Cardiac muscle cell (in vitro differentiated cells and primary cell): ENCODE measurements around the gene CFD. TPM values are rescaled to one million over a fixed set of nuclear protein-coding genes. Genes with fewer than 3 reads are reported as not detected.

Source experiments
- DNase-seq, 2 donors: peaks; one replicate each; pipeline versions ENCODE4 v3.0.0 to v3.0.0-alpha.2; 2010 to 2017; ENCODE audit warnings: low read depth in 1 of 2, low spot score in 1 of 2
- H3K27ac ChIP-seq: fragments of 200-600 bp; sonication (generic); 2 replicates; pipeline ENCODE4 v1.5.1; 2016
- H3K27me3 ChIP-seq: fragments of 200-600 bp; sonication (generic); 2 replicates; pipeline ENCODE4 v1.6.0; 2016; ENCODE audit warnings: control low read depth
- H3K36me3 ChIP-seq: fragments of 200-600 bp; sonication (generic); 2 replicates; pipeline ENCODE4 v1.5.1; 2016; ENCODE audit warnings: control low read depth
- H3K4me1 ChIP-seq: fragments of 200-600 bp; sonication (generic); 2 replicates; pipeline ENCODE4 v1.8.1; 2017; ENCODE audit warnings: low read depth, mild to moderate bottlenecking, mixed run types
- H3K4me3 ChIP-seq: fragments of 200-600 bp; sonication (generic); 2 replicates; pipeline ENCODE4 v1.5.1; 2016; ENCODE audit warnings: mild to moderate bottlenecking
- H3K9me3 ChIP-seq: fragments of 200-600 bp; sonication (generic); 2 replicates; pipeline ENCODE4 v1.5.1; 2017; ENCODE audit warnings: low read depth, mild to moderate bottlenecking, control low read depth
- polyA plus RNA-seq: library from polyadenylated mRNA; unstranded; fragments of >200 nt; fragmentation: Nextera tagmentation; extraction: Ambion mirVana; gene quantifications from 2 replicates; pipeline ENCODE4 v1.2.1, GENCODE V29; 2016
- total RNA-seq: library from RNA; depleted of rRNA; stranded (reverse); fragments of >200 nt; gene quantifications from 2 replicates; pipeline ENCODE4 v1.2.3, GENCODE V29; 2016
- TF ChIP-seq, protein P1 (sequence below): IDR thresholded peaks from 2 replicates; pipeline ENCODE4 v1.5.1; 2012; ENCODE audit warnings: low read depth, mild to moderate bottlenecking, low read length

Gene CFD
- total and polyA plus RNA-seq, 2 experiments from 2014 or later = 2.9 to 3.1 TPM

DNA sequence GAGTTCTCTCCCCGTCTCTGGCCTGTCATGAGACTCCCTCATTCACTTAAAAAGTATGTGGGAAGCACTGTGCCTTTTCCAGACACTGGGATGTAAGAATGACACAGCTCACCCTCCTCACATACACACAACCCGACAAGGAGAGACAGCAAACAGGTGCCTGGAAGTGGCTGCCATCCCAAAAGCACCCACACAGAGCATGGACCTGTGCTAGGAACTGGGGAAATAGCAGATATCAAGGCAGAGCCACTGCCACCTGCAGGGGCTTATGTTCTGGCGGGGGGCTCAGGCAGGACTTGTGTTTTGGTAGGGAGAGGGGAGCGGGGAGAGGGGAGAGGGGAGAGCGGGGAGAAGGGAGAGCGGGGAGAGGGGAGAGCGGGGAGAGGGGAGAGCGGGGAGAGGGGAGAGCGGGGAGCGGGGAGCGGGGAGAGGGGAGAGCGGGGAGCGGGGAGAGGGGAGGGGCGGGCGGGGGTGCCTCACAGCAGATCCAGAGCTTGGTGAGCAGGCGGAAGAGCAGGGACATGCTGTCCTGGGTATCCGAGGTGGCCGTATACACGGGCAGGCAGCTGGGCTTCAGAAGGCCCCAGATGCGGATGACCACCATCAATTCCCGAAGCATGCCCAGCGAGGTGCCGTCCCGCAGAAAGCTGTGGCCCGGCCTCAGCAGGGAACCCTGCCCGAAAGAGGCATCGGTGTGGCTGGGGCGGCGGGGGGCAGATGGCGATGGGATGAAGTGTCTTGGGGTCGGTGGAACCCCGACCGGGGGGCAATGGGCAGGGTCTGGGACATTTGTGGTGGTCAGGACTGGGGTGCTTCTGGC is 12.2 kb downstream of the CFD start:
- H3K4me3 ChIP-seq = no peak overlapping the region
- peak; percentile 23 to 56 for DNase-seq
- H3K27me3 ChIP-seq = no peaks in the 10 kb centered on the region
- no peaks in the 10 kb centered on the region for H3K9me3 ChIP-seq
- no peak overlapping the region for H3K27ac ChIP-seq
- peaks cover 10% of the 10 kb centered on the region for H3K36me3 ChIP-seq
- no peaks in the 10 kb centered on the region for H3K4me1 ChIP-seq
- TF ChIP-seq, protein P1, sequence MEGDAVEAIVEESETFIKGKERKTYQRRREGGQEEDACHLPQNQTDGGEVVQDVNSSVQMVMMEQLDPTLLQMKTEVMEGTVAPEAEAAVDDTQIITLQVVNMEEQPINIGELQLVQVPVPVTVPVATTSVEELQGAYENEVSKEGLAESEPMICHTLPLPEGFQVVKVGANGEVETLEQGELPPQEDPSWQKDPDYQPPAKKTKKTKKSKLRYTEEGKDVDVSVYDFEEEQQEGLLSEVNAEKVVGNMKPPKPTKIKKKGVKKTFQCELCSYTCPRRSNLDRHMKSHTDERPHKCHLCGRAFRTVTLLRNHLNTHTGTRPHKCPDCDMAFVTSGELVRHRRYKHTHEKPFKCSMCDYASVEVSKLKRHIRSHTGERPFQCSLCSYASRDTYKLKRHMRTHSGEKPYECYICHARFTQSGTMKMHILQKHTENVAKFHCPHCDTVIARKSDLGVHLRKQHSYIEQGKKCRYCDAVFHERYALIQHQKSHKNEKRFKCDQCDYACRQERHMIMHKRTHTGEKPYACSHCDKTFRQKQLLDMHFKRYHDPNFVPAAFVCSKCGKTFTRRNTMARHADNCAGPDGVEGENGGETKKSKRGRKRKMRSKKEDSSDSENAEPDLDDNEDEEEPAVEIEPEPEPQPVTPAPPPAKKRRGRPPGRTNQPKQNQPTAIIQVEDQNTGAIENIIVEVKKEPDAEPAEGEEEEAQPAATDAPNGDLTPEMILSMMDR = no peak

DNA sequence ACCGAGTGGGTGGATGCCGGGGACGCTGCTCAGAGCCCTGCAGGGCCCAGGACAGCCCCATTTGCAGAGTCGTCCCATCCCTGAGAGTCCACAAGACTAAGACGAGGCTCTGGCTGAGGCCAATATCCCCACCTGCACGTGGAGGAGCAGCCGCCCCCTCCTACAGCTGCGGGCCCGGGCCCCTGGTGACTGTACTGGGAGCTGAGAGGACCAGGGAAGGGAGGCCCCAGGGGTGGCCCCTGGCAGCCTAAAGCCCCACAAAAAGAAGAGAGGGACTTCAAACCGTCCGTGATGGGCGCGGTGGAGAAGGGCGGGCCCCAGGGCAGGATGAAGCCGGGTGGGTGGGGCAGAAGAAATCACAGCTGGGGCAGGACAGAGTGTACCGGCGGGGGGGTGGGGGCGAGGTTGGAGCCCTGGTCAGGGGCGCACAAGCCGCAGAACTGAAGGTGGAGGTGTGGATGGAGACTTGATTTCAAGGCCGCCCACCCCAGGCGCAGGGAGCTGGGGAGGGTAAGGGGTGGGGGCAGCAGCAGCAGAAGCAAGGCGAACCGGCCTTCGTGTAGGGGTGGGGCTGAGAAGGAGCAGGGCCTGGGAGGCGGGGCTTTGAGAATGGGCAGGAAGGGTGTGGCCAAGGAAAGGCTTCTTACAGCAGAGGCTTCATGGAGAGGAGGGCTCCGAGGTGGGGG is 12.9 kb downstream of the CFD start:
- no peaks in the 10 kb centered on the region for H3K9me3 ChIP-seq
- no peak overlapping the region for H3K27ac ChIP-seq
- DNase-seq = peak; percentile 53 to 89
- H3K36me3 ChIP-seq = peaks cover 10% of the 10 kb centered on the region
- no peaks in the 10 kb centered on the region for H3K4me1 ChIP-seq
- H3K27me3 ChIP-seq = no peaks in the 10 kb centered on the region
- H3K4me3 ChIP-seq = no peak overlapping the region
- TF ChIP-seq, protein P1 = no peak

DNA sequence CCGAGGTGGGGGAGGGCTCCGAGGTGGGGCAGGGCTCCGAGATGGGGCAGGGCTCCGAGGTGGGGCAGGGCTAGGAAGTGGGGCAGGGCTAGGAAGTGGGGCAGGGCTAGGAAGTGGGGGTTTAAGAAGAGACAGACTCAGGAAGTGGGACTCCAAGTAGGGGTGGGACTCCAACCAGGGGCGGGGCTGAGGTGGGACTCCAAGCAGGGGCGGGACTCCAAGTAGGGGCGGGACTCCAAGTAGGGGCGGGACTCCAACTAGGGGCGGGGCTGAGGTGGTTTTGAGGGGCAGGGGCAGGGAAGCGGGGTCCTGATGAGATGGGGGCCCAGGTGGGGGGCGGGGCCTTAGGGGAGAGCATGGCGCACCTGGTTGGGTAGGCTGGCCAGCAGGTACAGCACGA is 13.6 kb downstream of the CFD start:
- Histone ChIP-seq H3K4me1 (no peaks in the 10 kb centered on the region), H3K36me3 (peaks cover 4% of the 10 kb centered on the region), H3K4me3 (no peak overlapping the region), H3K9me3 (no peaks in the 10 kb centered on the region), H3K27me3 (no peaks in the 10 kb centered on the region), H3K27ac (no peak overlapping the region)
- TF ChIP-seq, protein P1 = no peak
- DNase-seq = peak; percentile 36 to 80

DNA sequence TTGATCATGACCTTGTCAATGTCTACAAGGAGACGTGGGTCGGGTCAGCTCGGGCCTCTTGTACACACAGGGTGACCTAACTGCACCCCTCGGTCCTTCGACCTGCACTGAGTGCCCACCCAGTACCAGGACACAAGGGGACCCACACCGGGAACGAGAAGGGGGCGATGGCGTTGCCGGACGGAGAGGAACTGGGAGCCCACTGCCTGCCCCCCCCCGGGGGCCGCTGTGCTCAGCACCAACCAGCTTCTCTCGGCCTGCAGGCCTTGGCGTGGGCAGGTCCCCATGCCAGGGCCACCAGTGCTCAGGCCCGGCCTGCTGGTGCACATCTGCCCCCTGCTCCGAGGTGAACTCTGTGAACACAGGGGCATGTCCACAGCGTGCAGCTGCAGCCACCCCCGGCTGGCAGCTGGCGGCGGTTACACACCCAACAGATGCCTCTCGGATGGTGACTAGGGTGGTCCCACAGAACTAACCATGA is 14.1 kb downstream of the CFD start:
- Histone ChIP-seq H3K36me3 (peaks cover 3% of the 10 kb centered on the region), H3K4me3 (no peak overlapping the region), H3K27ac (no peak overlapping the region), H3K9me3 (no peaks in the 10 kb centered on the region), H3K4me1 (no peaks in the 10 kb centered on the region), H3K27me3 (no peaks in the 10 kb centered on the region)
- TF ChIP-seq, protein P1 = no peak
- no peak for DNase-seq

DNA sequence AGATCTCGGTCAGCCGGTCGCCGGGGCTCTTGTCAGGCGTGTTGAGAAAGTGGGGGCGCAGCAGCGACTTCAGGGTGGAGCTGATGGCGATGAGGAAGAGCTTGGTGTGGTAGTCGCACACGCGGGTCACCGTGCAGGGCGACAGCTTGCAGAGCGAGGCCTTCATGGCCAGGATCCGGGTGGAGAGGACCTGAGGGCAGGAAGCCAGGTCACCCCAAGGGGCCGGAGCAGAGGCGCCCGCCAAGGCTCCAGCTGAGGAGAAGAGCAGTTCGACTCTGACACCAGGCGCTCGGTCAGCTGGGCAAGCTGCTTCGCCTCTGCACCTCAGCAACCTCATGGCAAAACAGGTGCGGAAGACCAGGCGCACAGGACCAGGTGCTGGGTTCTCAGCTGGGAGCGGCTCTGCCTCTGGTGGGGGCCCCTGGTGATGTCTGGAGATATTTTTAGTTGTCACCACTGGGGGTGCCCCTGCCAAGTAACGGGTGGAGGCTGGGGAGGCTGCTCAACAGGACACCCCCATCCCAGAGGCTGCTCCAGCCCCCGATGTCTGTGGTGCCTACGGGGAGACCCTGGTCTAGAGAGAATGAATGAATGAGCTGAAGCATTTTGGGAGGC is 15.9 kb downstream of the CFD start:
- no peak overlapping the region for H3K27ac ChIP-seq
- H3K36me3 ChIP-seq = peaks cover 6% of the 10 kb centered on the region
- DNase-seq = no peak
- TF ChIP-seq, protein P1 = no peak
- no peaks in the 10 kb centered on the region for H3K9me3 ChIP-seq
- no peaks in the 10 kb centered on the region for H3K27me3 ChIP-seq
- H3K4me3 ChIP-seq = no peak overlapping the region
- no peaks in the 10 kb centered on the region for H3K4me1 ChIP-seq
